OCI-M1 (cell line): ENCODE measurements around the gene KCNJ5.

ENCODE experiments used
- DNase-seq: peaks from one replicate; lab custom pipeline; 2025; lab: John Stamatoyannopoulos, UW

The KCNJ5 gene

DNA sequence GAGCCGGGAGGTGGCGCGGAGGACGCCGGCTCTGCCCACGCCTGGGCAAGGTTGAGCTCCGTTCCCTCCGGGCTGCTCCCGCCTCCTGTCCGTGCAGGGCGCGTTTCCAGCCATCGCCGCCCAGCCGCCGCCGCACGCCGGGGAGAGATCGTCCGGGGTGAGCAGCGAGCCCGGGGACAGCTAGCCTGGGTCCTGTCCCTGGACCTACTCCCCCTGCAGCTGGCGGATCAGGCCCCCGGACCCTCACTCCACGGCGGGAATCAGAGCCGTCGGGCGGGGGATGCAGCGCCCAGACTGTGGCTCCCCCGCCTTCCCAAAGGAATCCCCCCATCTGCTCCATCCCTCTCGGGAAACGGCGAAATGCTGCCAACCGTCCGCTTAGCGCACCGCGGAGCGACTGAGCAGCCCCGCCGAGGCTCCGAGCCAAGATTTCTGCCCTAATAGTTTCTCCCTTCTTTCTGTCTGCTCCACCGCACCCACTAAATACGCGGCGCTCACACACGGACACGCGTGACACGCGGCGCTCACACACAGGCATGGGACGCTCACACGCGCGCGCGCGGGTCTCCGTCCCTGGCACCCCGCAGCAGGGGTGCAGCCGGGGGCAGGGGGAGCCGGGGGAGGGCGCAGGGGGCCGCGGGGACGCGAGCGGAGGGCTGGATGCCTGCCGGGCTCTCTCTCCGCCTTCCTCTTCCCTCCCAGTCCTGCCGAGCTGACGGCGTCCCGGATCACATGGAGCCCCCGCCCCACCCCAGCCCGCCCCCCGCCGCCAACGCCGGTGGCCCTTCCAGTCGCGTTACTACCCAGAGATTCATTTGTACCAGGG is at the start of gene KCNJ5:
Gene KCNJ5 (plus strand): TSS at position 814 of the 826 bp plus-strand sequence. CDS start 19,918 bp downstream, outside the sequence.
- DNase-seq = no peak

GRCh38 chr11:128841461-128842072 is 49.6 kb upstream of the KCNJ5 start:
- DNase-seq = no peak

DNA sequence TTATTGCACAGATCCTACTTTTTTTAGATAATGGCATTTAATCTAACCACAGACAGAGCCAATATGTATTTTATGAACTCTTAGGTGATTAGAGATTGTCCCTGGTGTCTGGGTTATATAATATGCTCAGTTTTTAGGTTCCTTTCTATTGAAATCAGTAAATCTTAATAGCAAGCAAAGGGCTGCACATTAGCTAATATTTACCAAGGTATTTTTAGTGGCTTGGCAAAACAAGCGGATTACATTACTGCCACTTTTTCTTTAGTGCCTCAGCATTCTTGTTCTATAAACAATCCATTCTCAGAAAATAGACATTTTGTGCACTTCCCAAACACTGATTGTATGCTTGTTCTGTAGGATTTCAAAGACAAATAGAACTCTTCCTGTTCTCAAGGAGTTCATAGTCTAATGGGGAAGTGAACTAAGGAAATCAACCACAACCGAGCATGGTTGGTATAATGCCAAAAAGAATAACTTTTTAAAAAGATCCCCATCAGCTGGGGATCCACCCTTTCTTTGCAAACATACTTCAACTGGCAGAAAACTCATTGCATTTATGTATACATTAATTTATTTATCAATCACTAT is 47.9 kb upstream of the KCNJ5 start:
- DNase-seq = no peak

- DNase-seq = no peak
Measured at GRCh38 chr11:128845334-128845780, 45.8 kb upstream of the KCNJ5 start.

DNA sequence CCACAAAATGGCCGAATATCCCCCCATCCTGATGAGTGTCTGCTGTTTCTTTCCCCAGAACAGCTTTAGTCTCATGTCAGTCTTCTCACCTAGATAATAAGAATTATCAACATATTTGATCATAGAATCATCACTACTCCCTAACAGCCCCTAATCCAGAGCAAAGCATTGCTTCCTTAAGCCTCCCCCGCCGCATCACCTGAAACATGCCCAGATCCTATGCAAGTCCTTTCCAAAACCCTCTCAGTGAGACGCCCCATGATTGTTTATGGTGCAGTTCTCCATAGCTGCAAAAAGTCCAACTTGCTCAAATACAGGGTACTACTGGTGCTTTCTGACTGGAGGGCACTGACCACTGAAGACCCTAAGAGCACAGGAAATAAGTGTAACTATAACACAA is 44.2 kb upstream of the KCNJ5 start:
- DNase-seq = no peak

DNA sequence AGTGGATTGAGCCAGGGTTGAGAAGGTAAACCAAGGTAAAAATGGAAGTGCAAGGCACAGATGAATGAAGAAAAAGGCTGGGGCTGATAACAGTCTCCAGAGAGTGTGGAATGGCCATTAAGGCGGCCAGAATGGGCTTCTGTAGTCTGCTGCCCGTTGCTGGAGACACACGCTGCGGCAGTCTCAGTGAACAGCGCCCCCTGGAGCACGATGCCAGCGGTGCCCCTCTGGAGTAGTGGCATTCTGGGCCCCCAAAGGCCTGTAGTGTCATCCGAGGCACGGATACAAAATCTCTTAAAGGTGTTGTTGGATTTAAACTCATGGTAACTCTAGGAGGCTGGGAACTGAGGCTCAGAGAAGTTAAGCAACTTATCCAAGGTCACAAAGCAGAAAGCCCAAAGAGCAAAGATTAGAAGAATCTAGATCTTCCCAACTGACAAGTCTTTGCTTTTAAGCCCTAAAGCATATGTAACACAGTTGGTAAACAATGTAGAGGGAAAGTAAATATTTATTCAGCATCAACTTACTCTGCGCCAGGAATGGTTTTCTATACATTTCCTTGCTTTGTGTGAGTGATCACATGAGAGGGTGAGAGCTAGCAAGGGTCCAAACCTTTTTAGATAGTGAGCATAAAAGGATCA is 42.2 kb upstream of the KCNJ5 start:
- DNase-seq = peak; percentile 72

DNA sequence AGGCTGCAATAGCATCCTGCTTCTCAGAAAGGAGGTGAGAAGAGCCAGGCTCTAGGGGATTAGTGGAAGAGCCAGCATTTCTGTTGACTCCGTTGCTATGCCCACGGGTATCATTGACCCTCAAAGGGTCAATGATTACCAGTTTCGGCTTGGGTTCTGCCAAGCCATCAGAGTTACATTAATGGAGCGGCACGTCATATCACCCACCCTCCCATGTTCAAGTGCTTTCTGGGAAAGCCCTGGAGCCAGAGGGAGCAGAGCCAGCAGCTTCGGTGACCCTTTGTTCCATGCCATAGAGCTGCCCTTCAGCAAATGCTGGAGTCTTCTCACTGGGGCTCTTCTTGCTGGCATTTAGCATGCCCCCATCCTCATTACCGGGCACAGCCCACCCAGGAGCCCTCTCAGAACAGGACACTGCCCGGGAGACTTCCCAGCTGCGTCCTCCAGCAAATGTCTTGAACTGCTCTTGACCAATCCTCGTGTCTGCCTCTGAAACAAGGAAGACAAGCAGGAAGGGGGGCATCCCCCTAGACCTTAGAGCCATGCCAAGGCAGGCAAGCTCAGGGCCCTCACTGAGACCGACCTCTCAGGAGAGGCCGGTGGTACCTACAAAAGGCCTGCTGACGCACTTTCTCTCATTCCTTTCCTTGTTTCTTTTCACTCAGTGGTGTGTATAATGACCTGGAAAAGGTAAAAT is 38.7 kb upstream of the KCNJ5 start:
- no peak for DNase-seq

- DNase-seq = no peak
Measured at GRCh38 chr11:128853559-128853958, 37.6 kb upstream of the KCNJ5 start.

- DNase-seq = no peak
Measured at GRCh38 chr11:128854841-128855240, 36.3 kb upstream of the KCNJ5 start.

- no peak for DNase-seq
Measured at GRCh38 chr11:128856241-128856640, 34.9 kb upstream of the KCNJ5 start.

DNA sequence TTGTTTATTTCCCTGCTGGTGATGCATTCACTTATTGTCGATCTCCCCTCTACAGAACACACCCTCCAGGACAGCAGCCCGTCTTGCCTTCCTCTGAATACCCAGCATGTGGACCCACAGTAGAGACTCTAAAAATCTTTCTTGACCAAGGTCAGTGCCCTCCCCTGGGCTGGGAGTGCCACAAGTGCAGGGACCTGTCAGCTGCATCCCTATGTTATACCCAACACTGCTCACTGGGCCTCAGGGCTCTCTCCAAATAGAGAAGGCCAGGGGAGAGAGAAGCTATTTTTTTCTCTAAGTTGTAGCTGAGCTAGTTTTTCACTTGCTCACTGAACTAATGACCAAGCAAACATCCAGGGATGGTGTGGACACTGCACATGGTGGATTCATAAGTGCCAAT is 33.8 kb upstream of the KCNJ5 start:
- DNase-seq = no peak

GRCh38 chr11:128859563-128860441 is 31.4 kb upstream of the KCNJ5 start:
- peak; percentile 78 for DNase-seq

DNA sequence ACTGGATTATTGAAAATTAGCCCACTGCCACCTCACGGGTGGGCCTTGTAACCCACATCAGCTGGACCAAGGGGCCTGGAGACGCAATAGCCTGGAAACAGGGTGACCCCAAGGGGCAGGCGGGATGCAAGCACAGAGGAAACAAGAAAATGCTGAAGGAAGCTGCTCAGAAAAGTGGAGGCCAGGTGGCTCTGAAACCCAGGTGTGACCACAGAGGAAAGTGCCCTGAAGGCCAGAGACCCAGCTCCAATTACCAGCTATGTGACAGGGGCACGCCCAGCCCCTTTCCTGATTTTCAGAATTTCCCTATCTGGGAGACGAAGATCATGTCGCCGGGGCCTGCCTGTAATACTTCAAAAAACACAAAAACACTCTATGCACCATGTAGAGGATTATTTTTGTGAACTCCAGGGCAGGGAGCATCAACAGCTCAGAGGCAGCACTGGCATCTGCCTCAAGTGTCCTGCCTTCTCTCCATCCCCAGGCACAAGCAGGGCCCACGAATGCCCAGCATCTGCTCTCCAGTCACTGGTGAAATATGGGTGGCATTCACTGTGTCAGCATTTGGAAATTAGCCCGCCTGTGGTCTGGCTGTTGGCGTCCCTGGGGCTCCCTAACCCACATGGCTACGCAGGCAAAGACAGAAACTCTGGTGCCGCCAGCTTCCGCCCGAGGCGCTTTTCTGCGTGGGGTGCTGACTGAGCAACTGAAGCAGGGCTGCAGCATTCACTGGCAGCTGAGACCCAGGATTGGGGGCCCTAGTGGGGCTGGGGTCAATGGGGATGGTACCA is 30.4 kb upstream of the KCNJ5 start:
- DNase-seq = no peak

DNA sequence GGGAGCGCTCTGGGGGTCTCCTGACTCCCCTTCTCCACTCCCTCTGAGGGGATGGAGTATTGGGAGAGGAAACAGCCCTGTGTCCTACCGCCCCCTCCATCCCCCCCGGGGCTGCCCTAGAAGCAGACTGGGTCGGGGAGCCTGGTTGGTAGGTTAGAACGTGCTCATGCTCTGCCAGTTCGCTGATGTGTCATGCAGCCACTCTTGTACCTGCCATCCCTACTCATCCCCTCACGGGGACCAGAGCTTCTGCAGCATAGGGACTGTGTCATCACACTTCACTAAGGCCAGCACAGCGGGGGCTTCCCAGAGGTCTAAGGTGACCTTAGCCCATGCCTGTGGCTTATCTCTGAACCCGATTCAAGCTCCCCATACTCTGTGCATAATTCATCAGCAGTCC is 28.8 kb upstream of the KCNJ5 start:
- DNase-seq = no peak

DNA sequence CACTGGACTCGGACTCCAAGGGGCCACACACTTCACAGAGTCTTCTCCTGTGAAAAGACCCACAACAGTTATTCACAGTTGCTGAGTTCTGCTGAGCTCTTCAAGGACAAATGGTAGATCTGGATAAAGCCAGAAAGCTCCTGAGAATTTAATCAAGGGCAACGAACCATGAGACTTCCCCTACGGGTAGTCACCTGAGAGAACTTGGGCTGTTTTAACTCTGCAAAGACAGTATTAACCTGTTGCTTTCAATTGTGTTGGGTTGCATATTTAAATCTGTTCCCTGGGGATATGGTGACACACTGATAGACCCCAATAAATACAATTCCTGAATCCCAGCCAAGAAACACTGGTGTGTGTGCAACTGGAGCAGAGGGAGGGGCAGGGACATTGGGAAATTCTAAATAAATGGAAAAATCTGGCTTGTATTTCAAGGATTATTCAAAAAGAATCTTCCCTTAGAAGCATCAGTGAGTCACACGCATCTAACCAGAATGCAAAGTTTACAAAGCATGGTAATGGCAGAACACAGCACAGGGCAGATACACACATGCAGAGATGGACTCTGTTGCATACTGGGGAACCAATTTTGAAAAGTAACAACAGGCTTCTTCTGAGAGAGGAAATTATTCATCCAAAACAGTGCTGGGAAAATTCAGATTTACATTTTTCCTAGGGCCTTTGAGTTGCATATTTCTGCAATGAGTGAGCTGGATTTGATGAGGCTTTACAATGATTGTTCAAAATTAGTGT is 28.1 kb upstream of the KCNJ5 start:
- no peak for DNase-seq

DNA sequence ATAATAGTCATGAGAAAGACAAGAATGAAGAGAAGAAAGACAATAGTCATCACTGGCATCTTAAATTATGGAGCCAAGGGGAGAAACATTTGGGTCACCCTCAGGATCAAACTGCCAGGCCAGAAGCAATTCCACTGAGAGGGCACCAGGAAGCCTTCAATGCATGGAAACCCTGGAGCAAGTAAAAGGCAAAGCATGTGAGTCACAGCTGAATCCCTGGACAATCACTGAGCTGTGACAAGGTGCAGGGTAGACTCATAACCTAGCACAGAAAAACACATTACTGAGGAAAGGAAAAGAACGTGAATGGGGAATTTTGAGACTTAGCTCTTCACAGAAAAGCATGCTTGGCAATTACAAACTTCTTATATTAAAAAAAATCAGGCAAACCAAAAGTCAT is 25.7 kb upstream of the KCNJ5 start:
- DNase-seq = no peak

- no peak for DNase-seq
Measured at GRCh38 chr11:128867277-128867676, 23.9 kb upstream of the KCNJ5 start, which contains the start of gene KCNJ1. Gene KCNJ1, minus strand, starts transcription at chr11:128867296. Its CDS starts 27,053 bp downstream, at chr11:128840243.

GRCh38 chr11:128868841-128869671 is 22.1 kb upstream of the KCNJ5 start:
- no peak for DNase-seq
